Lower lobe of right lung (tissue), 2 donors: Measurements from ENCODE around the gene SLC17A5. TPM values are rescaled to one million over a fixed set of nuclear protein-coding genes. Genes with fewer than 3 reads are reported as not detected.

Source experiments
- ATAC-seq, 2 donors: fragments of 200-7000 bp; cut with Tn5 transposase; one replicate each; pipeline ENCODE4 v1.9.1; 2020 to 2022; ENCODE audit warnings: mild to moderate bottlenecking in 2 of 2, moderate library complexity in 2 of 2
- DNase-seq: peaks from one replicate; pipeline ENCODE4 v3.0.0-alpha.2; 2020
- H3K27ac ChIP-seq: fragments of 200-600 bp; one replicate; pipeline ENCODE4 v1.8.0; 2022
- H3K27me3 ChIP-seq: fragments of 200-600 bp; one replicate; pipeline ENCODE4 v1.8.0; 2022; ENCODE audit warnings: low read depth
- H3K36me3 ChIP-seq: fragments of 200-600 bp; one replicate; pipeline ENCODE4 v1.8.0; 2022; ENCODE audit warnings: mild to moderate bottlenecking
- H3K4me1 ChIP-seq: fragments of 200-600 bp; one replicate; pipeline ENCODE4 v1.8.0; 2022
- H3K4me3 ChIP-seq: fragments of 200-600 bp; one replicate; pipeline ENCODE4 v1.8.0; 2022; ENCODE audit warnings: mild to moderate bottlenecking
- H3K9me3 ChIP-seq: fragments of 200-600 bp; one replicate; pipeline ENCODE4 v1.8.0; 2022
- CTCF ChIP-seq: fragments of 200-600 bp; IDR thresholded peaks from one replicate; pipeline ENCODE4 v1.8.0; 2022; ENCODE audit warnings: antibody characterized with exemption, mild to moderate bottlenecking
- intact Hi-C: fragments of 100-400 bp; cut with DNase I; formaldehyde crosslinking; loops from one replicate; pipeline ENCODE4 v1.11.0; 2022
- total RNA-seq: library from RNA; stranded (reverse); fragmentation: NEBNext Ultra II Directional; extraction: Animal tissue kit (Norgen Biotek cat#: 25700); gene quantifications from one replicate; pipeline ENCODE4 v1.2.1, GENCODE V29; 2021
- donor health status: DM: no; HTN: yes; CAD: no; lungs with severe emphysema.

The SLC17A5 gene
- total RNA-seq, 1 donor from 2014 or later, result 25.9 TPM

DNA sequence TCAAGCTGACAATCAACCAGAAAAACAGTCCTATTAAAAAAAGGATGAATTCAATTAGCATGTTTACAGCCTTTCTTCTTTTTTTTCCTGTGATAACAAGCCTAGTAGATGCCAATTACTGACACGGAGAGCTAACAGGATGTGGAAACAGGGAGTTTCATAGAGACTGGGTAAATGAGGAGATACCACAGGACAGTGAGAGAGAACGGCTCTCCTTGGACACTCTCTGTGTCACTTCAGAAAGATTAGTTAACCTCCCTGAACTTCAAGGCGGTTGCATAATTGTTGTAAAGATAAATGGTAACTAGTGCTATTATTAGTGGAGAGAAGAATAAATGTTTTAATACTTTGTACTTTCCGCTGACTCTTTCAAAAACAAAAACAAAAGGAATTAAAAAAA, 14.8 kb downstream of the SLC17A5 start:
- Histone ChIP-seq H3K4me1 (peaks cover 5% of the 10 kb centered on the region), H3K4me3 (no peak overlapping the region)
- no peak for ATAC-seq

DNA sequence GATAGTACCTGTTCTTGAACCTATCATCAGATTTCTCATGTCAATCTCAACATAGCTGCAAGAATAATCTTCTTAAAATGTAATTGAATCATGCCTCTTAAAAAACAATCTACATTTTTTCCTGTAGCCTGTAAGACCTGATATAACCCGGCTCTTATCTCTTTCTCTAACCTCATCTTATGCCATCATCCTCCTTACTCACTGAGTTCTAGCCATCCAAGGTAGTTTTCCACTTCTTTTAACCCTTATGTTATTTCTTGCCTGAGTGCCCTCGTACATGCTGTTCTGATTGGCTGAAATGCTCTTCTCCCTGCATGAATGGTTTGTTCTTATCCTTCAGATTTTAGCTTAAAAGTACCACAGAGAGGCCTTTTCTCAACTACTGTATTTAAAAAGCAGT, 16.4 kb downstream of the SLC17A5 start:
- Histone ChIP-seq H3K4me3 (no peak overlapping the region), H3K4me1 (peaks cover 5% of the 10 kb centered on the region), H3K27me3 (no peaks in the 10 kb centered on the region), H3K9me3 (no peaks in the 10 kb centered on the region), H3K36me3 (peaks cover 87% of the 10 kb centered on the region), H3K27ac (no peak overlapping the region)
- intact Hi-C loops, result no loop called here
- TF ChIP-seq CTCF, result no peak
- no peak for ATAC-seq
- DNase-seq, result no peak

More for the DNA sequence above, 14.8 kb downstream of the SLC17A5 start:
- TF ChIP-seq CTCF, result no peak
- no peak overlapping the region for H3K27ac ChIP-seq
- H3K9me3 ChIP-seq, result no peaks in the 10 kb centered on the region
- no peak for DNase-seq
- H3K36me3 ChIP-seq, result peaks cover 70% of the 10 kb centered on the region
- intact Hi-C loops, result no loop called here
- H3K27me3 ChIP-seq, result no peaks in the 10 kb centered on the region

- Histone ChIP-seq H3K27me3 (no peaks in the 10 kb centered on the region), H3K9me3 (no peaks in the 10 kb centered on the region), H3K36me3 (peaks cover 94% of the 10 kb centered on the region), H3K27ac (no peak overlapping the region), H3K4me1 (peaks cover 5% of the 10 kb centered on the region), H3K4me3 (no peak overlapping the region)
- no peak for DNase-seq
- intact Hi-C loops, result no loop called here
- no peak for TF ChIP-seq CTCF
- ATAC-seq, result no peak
Measured at GRCh38 chr6:73636048-73636447, 17.7 kb downstream of the SLC17A5 start.

DNA sequence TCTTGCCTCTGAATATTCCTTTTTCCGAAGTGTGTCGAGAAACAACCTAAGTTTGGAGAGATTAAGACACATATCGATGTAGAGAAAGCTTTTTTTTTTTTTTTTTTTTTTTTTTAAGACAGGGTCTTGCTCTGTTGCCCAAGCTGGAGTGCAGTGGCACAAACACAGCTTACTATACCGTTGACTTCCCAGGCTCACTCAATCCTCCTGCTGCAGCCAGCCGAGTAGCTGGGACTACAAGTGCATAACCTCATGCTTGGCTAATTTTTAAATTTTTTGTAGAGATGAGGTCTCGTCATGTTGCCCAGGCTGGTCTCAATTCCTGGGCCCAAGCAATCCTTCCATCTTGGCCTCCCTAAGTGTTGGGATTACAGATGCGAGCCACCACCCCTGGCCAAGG, 21.4 kb downstream of the SLC17A5 start:
- Histone ChIP-seq H3K4me1 (peaks cover 5% of the 10 kb centered on the region), H3K4me3 (no peak overlapping the region), H3K27ac (no peak overlapping the region), H3K36me3 (peaks cover 96% of the 10 kb centered on the region), H3K27me3 (no peaks in the 10 kb centered on the region), H3K9me3 (no peaks in the 10 kb centered on the region)
- DNase-seq, result no peak
- intact Hi-C loops, result no loop called here
- no peak for ATAC-seq
- TF ChIP-seq CTCF, result no peak

DNA sequence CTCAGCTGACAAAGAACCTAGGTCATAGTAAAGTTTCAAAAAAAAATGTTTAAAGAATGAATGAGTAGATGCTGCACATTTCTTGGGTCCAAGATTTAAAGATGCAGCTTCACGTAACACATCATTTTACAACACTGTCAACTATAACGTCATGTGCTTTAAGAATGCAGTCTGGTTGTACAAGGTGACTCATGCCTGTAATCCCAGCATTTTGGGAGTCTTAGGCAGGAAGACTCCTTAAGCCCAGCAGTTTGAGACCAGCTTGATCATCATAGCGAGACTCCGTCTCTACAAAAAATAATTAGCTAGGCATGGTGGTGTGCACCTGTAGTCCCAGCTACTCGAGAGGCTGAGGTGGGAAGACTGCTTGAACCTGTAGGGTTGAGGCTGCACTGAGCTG, 21.9 kb downstream of the SLC17A5 start:
- no peaks in the 10 kb centered on the region for H3K27me3 ChIP-seq
- H3K4me1 ChIP-seq, result peaks cover 4% of the 10 kb centered on the region
- peaks cover 96% of the 10 kb centered on the region for H3K36me3 ChIP-seq
- no peak overlapping the region for H3K4me3 ChIP-seq
- intact Hi-C loops, result no loop called here
- H3K9me3 ChIP-seq, result no peaks in the 10 kb centered on the region
- ATAC-seq, result no peak
- H3K27ac ChIP-seq, result no peak overlapping the region
- DNase-seq, result no peak
- no peak for TF ChIP-seq CTCF

DNA sequence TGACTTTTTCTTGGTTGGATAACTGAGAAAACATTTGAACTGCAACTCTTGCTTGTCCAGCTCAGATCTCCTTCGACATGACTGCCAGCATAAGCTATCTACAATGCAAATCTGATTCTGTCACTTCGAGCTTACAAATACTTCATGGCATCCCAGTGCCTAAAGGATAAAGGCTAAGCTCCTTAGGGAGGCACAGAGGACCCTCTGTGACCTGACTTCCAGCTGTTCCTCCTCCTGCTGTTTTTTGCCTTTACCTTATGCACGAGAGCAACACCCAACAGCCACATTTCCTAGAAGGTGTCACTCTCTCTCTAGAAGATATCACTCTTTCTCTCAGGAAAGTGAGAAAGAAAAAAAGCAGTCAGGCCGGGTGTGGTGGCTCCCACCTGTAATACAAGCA, 23.4 kb downstream of the SLC17A5 start:
- ATAC-seq, result no peak
- peaks cover 98% of the 10 kb centered on the region for H3K36me3 ChIP-seq

More for the DNA sequence above, 23.4 kb downstream of the SLC17A5 start:
- H3K4me3 ChIP-seq, result no peak overlapping the region
- no peaks in the 10 kb centered on the region for H3K4me1 ChIP-seq
- no peaks in the 10 kb centered on the region for H3K9me3 ChIP-seq
- TF ChIP-seq CTCF, result no peak
- no peak for DNase-seq
- no peaks in the 10 kb centered on the region for H3K27me3 ChIP-seq
- intact Hi-C loops, result no loop called here
- no peak overlapping the region for H3K27ac ChIP-seq
